Caco-2 (cell line): Measurements from ENCODE around the gene AKT2. TPM values are rescaled to one million over a fixed set of nuclear protein-coding genes. Genes with fewer than 3 reads are reported as not detected.

ENCODE experiments used
- BruUV-seq: library from RNA; stranded (reverse); fragments of 400-500 nt; replicated peaks from 2 replicates; lab custom pipeline; 2021; lab: Mats Ljungman, UMichigan
- CTCF ChIA-PET: fragments of 300-600 bp; sonication (Branson Sonifier 250); formaldehyde crosslinking; loops from one replicate; lab custom pipeline; 2022; ENCODE audit warnings: antibody characterized with exemption; lab: Charles Lee
- POLR2A ChIA-PET: fragments of 300-600 bp; sonication (Branson Sonifier 250); formaldehyde crosslinking; loops from one replicate; lab custom pipeline; 2022; ENCODE audit warnings: antibody characterized with exemption; lab: Charles Lee
- DNase-seq, 2 experiments: peaks; one replicate each; pipeline versions ENCODE4 v3.0.0 to v3.0.0-alpha.2; 2020 to 2022
- H3K27me3 ChIP-seq: replicated peaks from 2 replicates; pipeline ENCODE4 v1.6.0; 2011; ENCODE audit warnings: low read length; ENCODE audit not compliant: control insufficient read depth, insufficient read depth
- H3K36me3 ChIP-seq: 2 replicates; pipeline ENCODE4 v1.5.1; 2011; ENCODE audit warnings: low read length; ENCODE audit not compliant: control insufficient read depth, insufficient read depth
- H3K4me1 ChIP-seq: fragments of 250-450 bp; sonication (Bioruptor Pico); 2 replicates; pipeline ENCODE4 v1.5.1; 2020; ENCODE audit warnings: mild to moderate bottlenecking
- H3K4me3 ChIP-seq: 2 replicates; pipeline ENCODE4 v1.5.1; 2011; ENCODE audit warnings: low read depth, mild to moderate bottlenecking, control low read depth, low read length
- H3K9me3 ChIP-seq: fragments of 250-450 bp; sonication (Bioruptor Pico); 2 replicates; pipeline ENCODE4 v1.5.1; 2020; ENCODE audit warnings: mild to moderate bottlenecking, moderate library complexity
- H3K27ac Mint-ChIP-seq: one replicate; pipeline ENCODE4 v1.8.0; 2022; ENCODE audit warnings: mixed read lengths; ENCODE audit not compliant: unreplicated experiment
- H3K27me3 Mint-ChIP-seq: one replicate; pipeline ENCODE4 v1.8.0; 2022; ENCODE audit warnings: mixed read lengths; ENCODE audit not compliant: insufficient read depth, unreplicated experiment
- H3K36me3 Mint-ChIP-seq: one replicate; pipeline ENCODE4 v1.8.0; 2022; ENCODE audit warnings: mild to moderate bottlenecking, mixed read lengths; ENCODE audit not compliant: insufficient read depth, unreplicated experiment
- H3K4me1 Mint-ChIP-seq: one replicate; pipeline ENCODE4 v1.8.0; 2022; ENCODE audit warnings: low read depth, mixed read lengths; ENCODE audit not compliant: unreplicated experiment
- H3K4me3 Mint-ChIP-seq: one replicate; pipeline ENCODE4 v1.8.0; 2022; ENCODE audit warnings: mild to moderate bottlenecking, moderate library complexity, mixed read lengths; ENCODE audit not compliant: unreplicated experiment
- H3K9me3 Mint-ChIP-seq: one replicate; pipeline ENCODE4 v1.8.0; 2022; ENCODE audit warnings: mixed read lengths; ENCODE audit not compliant: unreplicated experiment
- intact Hi-C: fragments of 100-400 bp; cut with micrococcal nuclease; formaldehyde crosslinking; loops from one replicate; pipeline ENCODE4 v1.10.0; 2022; ENCODE audit not compliant: unreplicated experiment
- total RNA-seq: library from RNA; stranded (reverse); gene quantifications from 2 replicates; pipeline ENCODE4 v1.2.3, GENCODE V29; 2022
- TF ChIP-seq, protein P1 (sequence below), 2 experiments: fragments of 200-600 bp in 1 of 2; IDR thresholded peaks; 1 replicate in 1 of 2; 2 replicates in 1 of 2; pipeline versions ENCODE4 v1.5.1 to v1.8.0; 2011 to 2022; ENCODE audit warnings: antibody characterized with exemption in 1 of 2, control low read depth in 1 of 2, inconsistent platforms in 1 of 2, low read depth in 1 of 2, low read length in 1 of 2, mild to moderate bottlenecking in 1 of 2, moderate library complexity in 1 of 2; ENCODE audit not compliant: insufficient read depth in 1 of 2, severe bottlenecking in 1 of 2, unreplicated experiment in 1 of 2

AKT2 gene
- total RNA-seq, 1 experiment from 2014 or later, result 169 TPM

DNA sequence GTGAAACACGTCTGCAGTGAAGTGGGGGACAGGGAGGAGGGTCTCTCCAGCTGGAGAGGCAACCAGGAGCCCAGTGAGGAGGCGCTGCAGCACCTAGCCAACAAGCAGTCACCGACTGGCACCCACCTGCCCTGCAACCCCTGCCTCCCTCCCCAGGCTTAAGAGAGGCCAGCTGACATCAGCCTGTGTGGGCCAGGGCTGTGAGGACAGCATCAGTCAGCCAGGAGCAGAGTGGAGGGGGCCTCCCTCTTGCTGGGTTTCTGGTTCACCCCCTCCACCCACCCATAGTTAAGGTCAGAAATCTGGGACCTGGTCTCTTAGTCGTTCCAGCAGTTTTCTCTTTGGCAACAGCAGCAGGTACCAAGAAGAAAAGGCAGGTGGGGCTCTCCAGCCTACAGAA is 33.2 kb downstream of the AKT2 start:
- TF ChIP-seq, protein P1, sequence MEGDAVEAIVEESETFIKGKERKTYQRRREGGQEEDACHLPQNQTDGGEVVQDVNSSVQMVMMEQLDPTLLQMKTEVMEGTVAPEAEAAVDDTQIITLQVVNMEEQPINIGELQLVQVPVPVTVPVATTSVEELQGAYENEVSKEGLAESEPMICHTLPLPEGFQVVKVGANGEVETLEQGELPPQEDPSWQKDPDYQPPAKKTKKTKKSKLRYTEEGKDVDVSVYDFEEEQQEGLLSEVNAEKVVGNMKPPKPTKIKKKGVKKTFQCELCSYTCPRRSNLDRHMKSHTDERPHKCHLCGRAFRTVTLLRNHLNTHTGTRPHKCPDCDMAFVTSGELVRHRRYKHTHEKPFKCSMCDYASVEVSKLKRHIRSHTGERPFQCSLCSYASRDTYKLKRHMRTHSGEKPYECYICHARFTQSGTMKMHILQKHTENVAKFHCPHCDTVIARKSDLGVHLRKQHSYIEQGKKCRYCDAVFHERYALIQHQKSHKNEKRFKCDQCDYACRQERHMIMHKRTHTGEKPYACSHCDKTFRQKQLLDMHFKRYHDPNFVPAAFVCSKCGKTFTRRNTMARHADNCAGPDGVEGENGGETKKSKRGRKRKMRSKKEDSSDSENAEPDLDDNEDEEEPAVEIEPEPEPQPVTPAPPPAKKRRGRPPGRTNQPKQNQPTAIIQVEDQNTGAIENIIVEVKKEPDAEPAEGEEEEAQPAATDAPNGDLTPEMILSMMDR (IDR thresholded peaks at IDR 0.05; ENCODE audit: insufficient read depth in 1 of 2, low read depth in 1 of 2, low read length in 1 of 2, severe bottlenecking in 1 of 2, unreplicated experiment in 1 of 2), result no peak
- Mint-ChIP-seq H3K36me3 (peaks cover 35% of the 10 kb centered on the region), H3K4me1 (peaks cover 17% of the 10 kb centered on the region), H3K4me3 (no peak overlapping the region), H3K27me3 (no peaks in the 10 kb centered on the region), H3K9me3 (no peaks in the 10 kb centered on the region), H3K27ac (no peak overlapping the region)
- intact Hi-C loops, result no loop called here
- H3K27me3 ChIP-seq, result no peaks in the 10 kb centered on the region
- no TSS peak for BruUV-seq
- no peaks in the 10 kb centered on the region for H3K9me3 ChIP-seq
- CTCF ChIA-PET, result interaction anchor here (1.2 kb wide), 1 partner anchor 31 kb away, joined by 5 read pairs; no protein-coding TSS in a partner anchor
- peaks cover 15% of the 10 kb centered on the region for H3K4me1 ChIP-seq
- H3K4me3 ChIP-seq, result no peak overlapping the region
- DNase-seq, result no peak
- POLR2A ChIA-PET, result no interaction called here
- H3K36me3 ChIP-seq, result no peaks in the 10 kb centered on the region; the same call in 1 of the 2 replicates

DNA sequence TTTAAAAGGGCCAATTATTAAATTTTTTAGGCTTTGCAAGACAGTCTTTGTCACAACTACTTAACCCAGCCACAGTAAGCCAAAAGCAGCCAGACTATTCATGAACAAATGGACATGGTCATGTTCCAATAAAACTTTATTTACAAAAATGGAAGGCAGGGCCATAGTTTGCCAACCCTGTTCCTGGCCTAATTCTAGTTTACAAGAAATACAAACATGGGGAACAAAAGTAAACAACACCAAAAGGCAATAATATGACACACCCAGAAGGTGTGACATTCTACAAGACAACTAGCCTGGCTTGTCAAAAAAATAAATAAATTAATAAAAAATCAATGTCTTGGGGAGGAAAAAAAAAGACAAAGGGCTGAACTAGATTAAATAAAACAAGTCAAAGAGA is 33.9 kb downstream of the AKT2 start:
- ChIA-PET POLR2A (no interaction called here), CTCF (no interaction called here)
- DNase-seq, result no peak
- Histone ChIP-seq H3K9me3 (no peaks in the 10 kb centered on the region), H3K36me3 (no peaks in the 10 kb centered on the region; the same call in 1 of the 2 replicates), H3K4me3 (no peak overlapping the region), H3K4me1 (peaks cover 13% of the 10 kb centered on the region), H3K27me3 (no peaks in the 10 kb centered on the region)
- intact Hi-C loops, result no loop called here
- H3K36me3 Mint-ChIP-seq, result peaks cover 35% of the 10 kb centered on the region
- no peaks in the 10 kb centered on the region for H3K27me3 Mint-ChIP-seq
- no TSS peak for BruUV-seq
- TF ChIP-seq, protein P1 (IDR thresholded peaks at IDR 0.05; ENCODE audit: insufficient read depth in 1 of 2, low read depth in 1 of 2, low read length in 1 of 2, severe bottlenecking in 1 of 2, unreplicated experiment in 1 of 2), result no peak
- no peaks in the 10 kb centered on the region for H3K9me3 Mint-ChIP-seq
- no peak overlapping the region for H3K4me3 Mint-ChIP-seq
- H3K27ac Mint-ChIP-seq, result no peak overlapping the region
- peaks cover 15% of the 10 kb centered on the region for H3K4me1 Mint-ChIP-seq

DNA sequence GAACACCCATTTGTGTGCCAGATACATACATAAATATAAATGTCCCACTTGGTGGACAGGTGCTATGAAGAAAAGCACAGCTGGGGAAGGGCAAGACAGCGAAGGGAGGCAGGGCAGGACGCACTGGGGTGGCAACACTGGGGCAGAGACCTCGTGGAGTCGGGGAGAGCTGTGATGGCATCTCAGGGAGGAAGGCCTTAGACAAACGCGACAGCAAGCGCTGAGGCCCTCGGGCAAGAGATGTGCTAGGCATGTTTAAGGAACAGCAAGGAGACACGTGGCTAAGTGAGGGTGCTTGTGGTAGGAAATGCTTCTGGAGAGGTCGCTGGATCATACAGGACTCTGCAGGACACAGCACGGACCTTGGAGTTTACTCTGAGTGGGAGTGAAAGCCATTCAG is 35.4 kb downstream of the AKT2 start:
- Histone ChIP-seq H3K4me1 (0 out of 2 replicates have a peak, but pooled peaks cover 3% of the 10 kb centered on the region), H3K27me3 (no peaks in the 10 kb centered on the region), H3K36me3 (no peaks in the 10 kb centered on the region), H3K4me3 (no peak overlapping the region), H3K9me3 (no peaks in the 10 kb centered on the region)
- TF ChIP-seq, protein P1 (IDR thresholded peaks at IDR 0.05; ENCODE audit: insufficient read depth in 1 of 2, low read depth in 1 of 2, low read length in 1 of 2, severe bottlenecking in 1 of 2, unreplicated experiment in 1 of 2), result no peak
- CTCF ChIA-PET, result no interaction called here
- Mint-ChIP-seq H3K4me1 (peaks cover 5% of the 10 kb centered on the region), H3K27ac (peak overlapping the region; percentile 67), H3K27me3 (no peaks in the 10 kb centered on the region), H3K36me3 (peaks cover 36% of the 10 kb centered on the region), H3K4me3 (no peak overlapping the region), H3K9me3 (no peaks in the 10 kb centered on the region)
- DNase-seq, result no peak
- BruUV-seq, result no TSS peak
- POLR2A ChIA-PET, result no interaction called here
- intact Hi-C loops, result no loop called here
